ENCODE results near the gene ABI3BP. TPM values are rescaled to one million over a fixed set of nuclear protein-coding genes. Genes with fewer than 3 reads are reported as not detected.

The ABI3BP gene
- total RNA-seq, 1 donor from 2014 or later = 1.1 TPM

DNA sequence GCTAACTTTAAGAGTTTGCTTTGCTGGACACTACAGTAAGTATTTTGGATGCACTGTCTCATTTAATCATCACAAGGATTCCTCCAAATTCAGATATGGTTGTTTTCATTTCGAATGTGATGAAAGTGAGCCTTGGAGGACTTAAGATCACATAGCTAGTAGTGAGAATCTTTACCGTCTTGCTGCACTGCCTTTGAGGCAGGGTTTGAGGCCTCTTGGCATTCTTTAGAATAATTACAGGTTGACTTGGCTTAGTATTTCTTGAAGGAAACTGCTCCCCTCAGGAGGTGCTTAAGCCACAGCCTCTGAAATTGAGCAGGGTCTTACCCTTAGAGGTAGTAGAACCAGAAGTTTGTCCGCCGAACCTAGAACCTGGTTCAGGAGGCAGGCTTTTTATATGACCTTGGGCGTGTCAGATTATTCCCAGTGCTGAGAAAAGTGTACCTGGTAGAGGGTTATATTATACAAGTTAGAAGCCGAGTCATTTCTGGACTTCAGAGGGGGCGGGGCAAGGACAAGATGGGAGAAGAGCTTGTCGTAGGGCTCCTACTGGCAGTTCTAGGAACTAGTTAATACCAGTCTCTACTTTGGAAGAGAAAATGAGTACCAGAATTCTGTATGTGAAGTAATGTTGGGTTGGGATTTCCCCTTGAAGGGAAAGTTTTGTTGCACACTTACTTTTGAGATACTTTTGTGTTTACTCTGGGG lies 282.8 kb downstream of the ABI3BP start:
- Histone ChIP-seq H3K9me3 (ENCODE audit: insufficient read depth, low read depth, low read length) (no peaks in the 10 kb centered on the region), H4K20me1 (ENCODE audit: insufficient read depth, low read length) (peaks cover 51% of the 10 kb centered on the region), H3K79me2 (ENCODE audit: insufficient read depth, low read length) (peaks cover 56% of the 10 kb centered on the region), H3K4me1 (ENCODE audit: insufficient read depth, low read length) (peaks cover 11% of the 10 kb centered on the region), H3K4me2 (ENCODE audit: low read length) (peak overlapping the region; percentile 96), H3K36me3 (ENCODE audit: insufficient read depth, low read length) (peaks cover 17% of the 10 kb centered on the region), H3K27ac (ENCODE audit: low read depth, low read length) (peak overlapping the region; percentile 92), H3K4me3 (ENCODE audit: insufficient read depth, low read depth, low read length) (peak overlapping the region; percentile 88), H3K27me3 (ENCODE audit: insufficient read depth, low read length) (no peaks in the 10 kb centered on the region), H3K9ac (ENCODE audit: low read length) (peak overlapping the region; percentile 94), H2AFZ (ENCODE audit: low read depth, low read length) (no peak overlapping the region)
- Mint-ChIP-seq H3K27ac (ENCODE audit: unreplicated experiment) (peak overlapping the region; percentile 78), H3K4me1 (ENCODE audit: low read depth, unreplicated experiment) (peaks cover 28% of the 10 kb centered on the region), H3K27me3 (ENCODE audit: low read depth, unreplicated experiment) (peaks cover 13% of the 10 kb centered on the region), H3K9me3 (ENCODE audit: unreplicated experiment) (peaks cover 3% of the 10 kb centered on the region), H3K36me3 (ENCODE audit: low read depth, unreplicated experiment) (peaks cover 4% of the 10 kb centered on the region), H3K4me3 (ENCODE audit: unreplicated experiment) (peak overlapping the region; percentile 88)
- TF ChIP-seq, protein P1, sequence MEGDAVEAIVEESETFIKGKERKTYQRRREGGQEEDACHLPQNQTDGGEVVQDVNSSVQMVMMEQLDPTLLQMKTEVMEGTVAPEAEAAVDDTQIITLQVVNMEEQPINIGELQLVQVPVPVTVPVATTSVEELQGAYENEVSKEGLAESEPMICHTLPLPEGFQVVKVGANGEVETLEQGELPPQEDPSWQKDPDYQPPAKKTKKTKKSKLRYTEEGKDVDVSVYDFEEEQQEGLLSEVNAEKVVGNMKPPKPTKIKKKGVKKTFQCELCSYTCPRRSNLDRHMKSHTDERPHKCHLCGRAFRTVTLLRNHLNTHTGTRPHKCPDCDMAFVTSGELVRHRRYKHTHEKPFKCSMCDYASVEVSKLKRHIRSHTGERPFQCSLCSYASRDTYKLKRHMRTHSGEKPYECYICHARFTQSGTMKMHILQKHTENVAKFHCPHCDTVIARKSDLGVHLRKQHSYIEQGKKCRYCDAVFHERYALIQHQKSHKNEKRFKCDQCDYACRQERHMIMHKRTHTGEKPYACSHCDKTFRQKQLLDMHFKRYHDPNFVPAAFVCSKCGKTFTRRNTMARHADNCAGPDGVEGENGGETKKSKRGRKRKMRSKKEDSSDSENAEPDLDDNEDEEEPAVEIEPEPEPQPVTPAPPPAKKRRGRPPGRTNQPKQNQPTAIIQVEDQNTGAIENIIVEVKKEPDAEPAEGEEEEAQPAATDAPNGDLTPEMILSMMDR (IDR thresholded peaks at IDR 0.05; ENCODE audit: insufficient read depth, low read depth, low read length) = peak; percentile 30
- TF ChIP-seq EZH2 (IDR thresholded peaks at IDR 0.05; ENCODE audit: insufficient read depth, low read length) = no peak
- DNase-seq (ENCODE audit: low read depth) (peak; percentile 56), FAIRE-seq (no peak)

GRCh38 chr3:100709842-100710260 lies 283.4 kb downstream of the ABI3BP start:
- peaks cover 11% of the 10 kb centered on the region for H3K36me3 ChIP-seq (ENCODE audit: insufficient read depth, low read length)
- Mint-ChIP-seq H3K27ac (ENCODE audit: unreplicated experiment) (peak overlapping the region; percentile 78), H3K4me3 (ENCODE audit: unreplicated experiment) (peak overlapping the region; percentile 88), H3K9me3 (ENCODE audit: unreplicated experiment) (peaks cover 3% of the 10 kb centered on the region), H3K36me3 (ENCODE audit: low read depth, unreplicated experiment) (peaks cover 4% of the 10 kb centered on the region), H3K4me1 (ENCODE audit: low read depth, unreplicated experiment) (peaks cover 26% of the 10 kb centered on the region), H3K27me3 (ENCODE audit: low read depth, unreplicated experiment) (peaks cover 17% of the 10 kb centered on the region)
- DNase-seq (ENCODE audit: low read depth) (peak; percentile 2), FAIRE-seq (no peak)
- peak overlapping the region; percentile 92 for H3K27ac ChIP-seq (ENCODE audit: low read depth, low read length)
- H3K27me3 ChIP-seq (ENCODE audit: insufficient read depth, low read length) = no peaks in the 10 kb centered on the region
- H3K4me3 ChIP-seq (ENCODE audit: insufficient read depth, low read depth, low read length) = peak overlapping the region; percentile 88
- peak overlapping the region; percentile 96 for H3K4me2 ChIP-seq (ENCODE audit: low read length)
- H3K9ac ChIP-seq (ENCODE audit: low read length) = peak overlapping the region; percentile 94
- peaks cover 46% of the 10 kb centered on the region for H4K20me1 ChIP-seq (ENCODE audit: insufficient read depth, low read length)
- no peak for TF ChIP-seq EZH2 (IDR thresholded peaks at IDR 0.05; ENCODE audit: insufficient read depth, low read length)
- TF ChIP-seq, protein P1 (IDR thresholded peaks at IDR 0.05; ENCODE audit: insufficient read depth, low read depth, low read length) = no peak
- H3K9me3 ChIP-seq (ENCODE audit: insufficient read depth, low read depth, low read length) = no peaks in the 10 kb centered on the region
- peaks cover 51% of the 10 kb centered on the region for H3K79me2 ChIP-seq (ENCODE audit: insufficient read depth, low read length)
- H3K4me1 ChIP-seq (ENCODE audit: insufficient read depth, low read length) = peaks cover 11% of the 10 kb centered on the region
- H2AFZ ChIP-seq (ENCODE audit: low read depth, low read length) = no peak overlapping the region

Data from astrocyte (in vitro differentiated cells and primary cell).